ENCODE measurements around the gene DSCAM. TPM values are rescaled to one million over a fixed set of nuclear protein-coding genes. Genes with fewer than 3 reads are reported as not detected.

Gene DSCAM
- total and polyA plus RNA-seq, 2 donors (not counting 1 experiment from before 2014, with no cell fraction given): not detected

DNA sequence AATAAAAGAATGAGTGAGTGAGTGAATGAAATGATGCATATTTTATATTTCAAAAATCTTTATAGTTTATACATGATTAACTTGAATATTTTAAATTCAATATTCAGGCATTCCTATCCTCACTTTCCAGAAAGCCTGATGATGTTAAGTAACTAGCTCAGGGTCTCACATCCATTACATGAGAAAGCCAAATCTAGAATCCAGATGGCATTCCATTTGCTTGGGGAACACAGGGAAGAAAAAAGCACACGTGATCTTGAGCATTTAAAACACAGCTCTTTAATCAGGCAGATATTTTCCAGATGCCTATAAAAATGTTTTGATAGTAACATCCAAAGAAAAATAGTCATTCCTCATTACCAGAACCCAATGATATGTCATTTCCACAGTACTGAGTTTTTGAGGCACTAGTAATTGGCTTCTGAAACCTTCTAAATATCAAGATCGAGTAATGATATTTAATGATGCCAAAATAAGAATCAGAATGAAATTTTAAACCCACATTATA, 291.9 kb downstream of the DSCAM start:
- Mint-ChIP-seq H3K4me1 (no peaks in the 10 kb centered on the region), H3K27me3 (no peaks in the 10 kb centered on the region), H3K9me3 (ENCODE audit: insufficient read depth) (peaks cover 5% of the 10 kb centered on the region), H3K27ac (no peak overlapping the region), H3K4me3 (no peak overlapping the region)
- Histone ChIP-seq H4K20me1 (ENCODE audit: control insufficient read depth, insufficient read depth, low read length, poor library complexity, severe bottlenecking) (no peaks in the 10 kb centered on the region), H3K79me2 (ENCODE audit: control insufficient read depth, insufficient read depth, low read length) (no peaks in the 10 kb centered on the region), H3K27me3 (replicated peaks in 1 of 4; ENCODE audit: control extremely low read depth in 1 of 4, control insufficient read depth in 3 of 4, insufficient read depth in 4 of 4, low read length in 3 of 4) (no peaks in the 10 kb centered on the region), H3K27ac (ENCODE audit: low read length in 2 of 2) (no peak overlapping the region), H3K4me3 (ENCODE audit: control extremely low read depth in 1 of 5, extremely low read depth in 1 of 5, insufficient read depth in 1 of 5, low read depth in 2 of 5, low read length in 4 of 5) (no peak overlapping the region), H3K36me3 (replicated peaks in 1 of 2; ENCODE audit: control extremely low read depth in 1 of 2, control insufficient read depth in 1 of 2, extremely low read depth in 1 of 2, insufficient read depth in 2 of 2, low read length in 1 of 2) (no peaks in the 10 kb centered on the region), H3K4me1 (ENCODE audit: control insufficient read depth in 2 of 2, insufficient read depth in 2 of 2, low read length in 2 of 2) (no peaks in the 10 kb centered on the region), H2AFZ (ENCODE audit: insufficient read depth, low read depth, low read length, poor library complexity, severe bottlenecking) (no peak overlapping the region), H3K9ac (ENCODE audit: low read length) (no peak overlapping the region), H3K4me2 (replicated peaks; ENCODE audit: low read depth, low read length, poor library complexity, severe bottlenecking) (no peak overlapping the region), H3K9me3 (ENCODE audit: control extremely low read depth in 1 of 3, control insufficient read depth in 2 of 3, insufficient read depth in 1 of 3, low read length in 2 of 3) (peaks cover 0 to 2% (median 0%) of the 10 kb centered on the region in 3 donors)
- ATAC-seq (ENCODE audit: low read depth): no peak
- WGBS (ENCODE audit: insufficient coverage): no CpG with 5 or more reads among the region's 2 CpGs
- no peak for TF ChIP-seq EZH2 (IDR thresholded peaks at IDR 0.05; ENCODE audit: borderline replicate concordance, insufficient read depth, low read depth, low read length, poor library complexity, severe bottlenecking)
- intact Hi-C loops (cut with micrococcal nuclease): no loop called here
- ChIA-PET CTCF (no interaction called here), POLR2A (no interaction called here)
- DNase-seq: no peak

DNA sequence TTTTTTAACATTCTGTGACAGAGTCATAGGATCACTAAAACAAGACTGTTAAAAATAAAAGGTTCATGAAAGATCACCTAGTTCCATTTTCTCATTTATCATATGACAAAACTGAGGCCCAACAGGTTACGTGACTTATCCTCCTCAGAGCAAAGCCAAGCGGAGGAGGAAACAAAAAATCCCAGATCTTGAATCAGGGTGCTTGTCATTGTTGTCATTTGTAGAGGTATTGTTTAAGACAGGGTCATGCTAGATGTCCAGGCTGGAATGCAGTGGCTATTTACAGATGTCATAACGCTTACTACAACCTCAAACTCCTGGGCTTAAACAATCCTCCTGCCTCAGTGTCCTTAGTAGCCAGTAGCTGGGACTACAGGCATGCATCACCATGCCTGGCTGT, 293.2 kb downstream of the DSCAM start:
- ChIA-PET CTCF (no interaction called here), POLR2A (no interaction called here)
- no peaks in the 10 kb centered on the region for H4K20me1 ChIP-seq (ENCODE audit: control insufficient read depth, insufficient read depth, low read length, poor library complexity, severe bottlenecking)
- H3K36me3 ChIP-seq (replicated peaks in 1 of 2; ENCODE audit: control extremely low read depth in 1 of 2, control insufficient read depth in 1 of 2, extremely low read depth in 1 of 2, insufficient read depth in 2 of 2, low read length in 1 of 2): no peaks in the 10 kb centered on the region
- no peak overlapping the region for H3K9ac ChIP-seq (ENCODE audit: low read length)
- no peaks in the 10 kb centered on the region for H3K27me3 ChIP-seq (replicated peaks in 1 of 4; ENCODE audit: control extremely low read depth in 1 of 4, control insufficient read depth in 3 of 4, insufficient read depth in 4 of 4, low read length in 3 of 4)
- Mint-ChIP-seq H3K27ac (no peak overlapping the region), H3K4me1 (no peaks in the 10 kb centered on the region), H3K9me3 (ENCODE audit: insufficient read depth) (peaks cover 5% of the 10 kb centered on the region), H3K4me3 (no peak overlapping the region), H3K27me3 (no peaks in the 10 kb centered on the region)
- no peaks in the 10 kb centered on the region for H3K79me2 ChIP-seq (ENCODE audit: control insufficient read depth, insufficient read depth, low read length)
- no CpG with 5 or more reads among the region's 3 CpGs for WGBS (ENCODE audit: insufficient coverage)
- TF ChIP-seq EZH2 (IDR thresholded peaks at IDR 0.05; ENCODE audit: borderline replicate concordance, insufficient read depth, low read depth, low read length, poor library complexity, severe bottlenecking): no peak
- TF ChIP-seq, protein P1, sequence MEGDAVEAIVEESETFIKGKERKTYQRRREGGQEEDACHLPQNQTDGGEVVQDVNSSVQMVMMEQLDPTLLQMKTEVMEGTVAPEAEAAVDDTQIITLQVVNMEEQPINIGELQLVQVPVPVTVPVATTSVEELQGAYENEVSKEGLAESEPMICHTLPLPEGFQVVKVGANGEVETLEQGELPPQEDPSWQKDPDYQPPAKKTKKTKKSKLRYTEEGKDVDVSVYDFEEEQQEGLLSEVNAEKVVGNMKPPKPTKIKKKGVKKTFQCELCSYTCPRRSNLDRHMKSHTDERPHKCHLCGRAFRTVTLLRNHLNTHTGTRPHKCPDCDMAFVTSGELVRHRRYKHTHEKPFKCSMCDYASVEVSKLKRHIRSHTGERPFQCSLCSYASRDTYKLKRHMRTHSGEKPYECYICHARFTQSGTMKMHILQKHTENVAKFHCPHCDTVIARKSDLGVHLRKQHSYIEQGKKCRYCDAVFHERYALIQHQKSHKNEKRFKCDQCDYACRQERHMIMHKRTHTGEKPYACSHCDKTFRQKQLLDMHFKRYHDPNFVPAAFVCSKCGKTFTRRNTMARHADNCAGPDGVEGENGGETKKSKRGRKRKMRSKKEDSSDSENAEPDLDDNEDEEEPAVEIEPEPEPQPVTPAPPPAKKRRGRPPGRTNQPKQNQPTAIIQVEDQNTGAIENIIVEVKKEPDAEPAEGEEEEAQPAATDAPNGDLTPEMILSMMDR (IDR thresholded peaks at IDR 0.05): no peak
- DNase-seq: no peak
- H3K27ac ChIP-seq (ENCODE audit: low read length in 2 of 2): no peak overlapping the region
- no peak overlapping the region for H3K4me3 ChIP-seq (ENCODE audit: control extremely low read depth in 1 of 5, extremely low read depth in 1 of 5, insufficient read depth in 1 of 5, low read depth in 2 of 5, low read length in 4 of 5)
- no peak overlapping the region for H2AFZ ChIP-seq (ENCODE audit: insufficient read depth, low read depth, low read length, poor library complexity, severe bottlenecking)
- H3K9me3 ChIP-seq (ENCODE audit: control extremely low read depth in 1 of 3, control insufficient read depth in 2 of 3, insufficient read depth in 1 of 3, low read length in 2 of 3): no peaks in the 10 kb centered on the region
- H3K4me1 ChIP-seq (ENCODE audit: control insufficient read depth in 2 of 2, insufficient read depth in 2 of 2, low read length in 2 of 2): no peaks in the 10 kb centered on the region
- intact Hi-C loops (cut with micrococcal nuclease): no loop called here
- H3K4me2 ChIP-seq (replicated peaks; ENCODE audit: low read depth, low read length, poor library complexity, severe bottlenecking): no peak overlapping the region
- ATAC-seq (ENCODE audit: low read depth): no peak
